ENCODE data around the gene CNTFR. TPM values are rescaled to one million over a fixed set of nuclear protein-coding genes. Genes with fewer than 3 reads are reported as not detected.

CNTFR gene
- total and polyA plus RNA-seq, 10 of the 15 experiments (the other 5 are each of a cell fraction or from before 2014, with no cell fraction given), result not detected

GRCh38 chr9:34566972-34567371, 22.6 kb downstream of the CNTFR start:
- FAIRE-seq (no peak), DNase-seq (ENCODE audit: low read depth, low spot score) (no peak), ATAC-seq (no peak)
- H3K4me3 ChIP-seq, result no peak overlapping the region
- H3K27me3 ChIP-seq (replicated peaks in 1 of 2; ENCODE audit: control insufficient read depth in 2 of 2, insufficient read depth in 2 of 2, low read length in 1 of 2), result peaks cover 6 to 9% of the 10 kb centered on the region in 2 experiments; a peak in 3 of 4 replicates
- TF ChIP-seq STAT1 (conservative IDR thresholded peaks at IDR 0.05), result no peak
- TF ChIP-seq KLF5 (IDR thresholded peaks at IDR 0.05; ENCODE audit: partially characterized antibody), result no peak
- no peak for TF ChIP-seq EP300 (IDR thresholded peaks at IDR 0.05; ENCODE audit: borderline replicate concordance in 1 of 2, control insufficient read depth in 1 of 2, low read depth in 2 of 2, low read length in 2 of 2)
- no peak for TF ChIP-seq RFX5 (IDR thresholded peaks at IDR 0.05; ENCODE audit: low read depth, low read length)
- no peak for TF ChIP-seq BCL11A (IDR thresholded peaks at IDR 0.05; ENCODE audit: low read depth, low read length)
- TF ChIP-seq REST (IDR thresholded peaks at IDR 0.05; ENCODE audit: low read depth, low read length), result no peak
- TF ChIP-seq MXI1 (IDR thresholded peaks at IDR 0.05; ENCODE audit: low read depth, low read length), result no peak
- no peak for TF ChIP-seq ZNF24 (IDR thresholded peaks at IDR 0.05)
- no peak for TF ChIP-seq CHD2 (IDR thresholded peaks at IDR 0.05; ENCODE audit: borderline replicate concordance, low read depth, low read length)
- no peaks in the 10 kb centered on the region for H3K79me2 ChIP-seq (ENCODE audit: control insufficient read depth, insufficient read depth, low read length)
- H3K9ac ChIP-seq (ENCODE audit: control insufficient read depth, insufficient read depth, low read length), result no peak overlapping the region
- H3K36me3 ChIP-seq (ENCODE audit: control insufficient read depth in 2 of 2, insufficient read depth in 2 of 2, low read length in 1 of 2), result no peaks in the 10 kb centered on the region
- no peak overlapping the region for H3K27ac ChIP-seq (ENCODE audit: control insufficient read depth, insufficient read depth)
- peaks cover 4% of the 10 kb centered on the region; the same call in 2 of the 3 replicates for H3K9me3 ChIP-seq (replicated peaks; ENCODE audit: control insufficient read depth, insufficient read depth, low read length)
- ChIA-PET SMC1A (ENCODE audit: uncharacterized antibody, unreplicated experiment) (no interaction called here), CTCF (no interaction called here), RAD21 (ENCODE audit: unreplicated experiment) (no interaction called here), POLR2A (no interaction called here)
- no peak overlapping the region for H3K4me2 ChIP-seq (ENCODE audit: control insufficient read depth, insufficient read depth)
- WGBS (ENCODE audit: insufficient coverage, insufficient replicate concordance, low lambda C conversion rate, missing lambda C conversion rate), result 45% methylated on average over 6 of the region's 6 CpGs
- H3K4me1 ChIP-seq (ENCODE audit: control insufficient read depth, insufficient read depth, low read length), result no peaks in the 10 kb centered on the region
- BruUV-seq (replicated peaks), result no TSS peak
- no peak overlapping the region for H2AFZ ChIP-seq (ENCODE audit: control insufficient read depth, low read depth, low read length)
- intact Hi-C loops (cut with micrococcal nuclease; ENCODE audit: unreplicated experiment), result no loop called here
- in situ Hi-C loops (cut with MboI), result no loop called here
- peaks cover 3% of the 10 kb centered on the region; the same call in 1 of the 2 replicates for H4K20me1 ChIP-seq (ENCODE audit: control insufficient read depth, insufficient read depth)
